H9 (cell line): ENCODE results near the gene SH3TC2. TPM values are rescaled to one million over a fixed set of nuclear protein-coding genes. Genes with fewer than 3 reads are reported as not detected.

Experiments
- DNase-seq: peaks from one replicate; pipeline ENCODE4 v3.0.0-alpha.2; 2017
- H2AFZ ChIP-seq: one replicate; pipeline ENCODE4 v1.6.1; 2013; ENCODE audit warnings: mild to moderate bottlenecking, low read length, control low read depth, moderate library complexity
- H2AK5ac ChIP-seq: 2 replicates; pipeline ENCODE4 v1.6.1; 2013; ENCODE audit warnings: low read length, control low read depth, mixed read lengths; ENCODE audit not compliant: insufficient read length
- H2BK120ac ChIP-seq: one replicate; pipeline ENCODE4 v1.6.1; 2013; ENCODE audit warnings: low read depth, mild to moderate bottlenecking, low read length, control low read depth, inconsistent platforms; ENCODE audit not compliant: poor library complexity, severe bottlenecking
- H2BK12ac ChIP-seq: 2 replicates; pipeline ENCODE4 v1.6.1; 2013; ENCODE audit warnings: low read length, control low read depth, mixed read lengths, low read depth; ENCODE audit not compliant: insufficient read length
- H2BK15ac ChIP-seq: 2 replicates; pipeline ENCODE4 v1.6.1; 2013; ENCODE audit warnings: low read depth, low read length, control low read depth
- H2BK20ac ChIP-seq: one replicate; pipeline ENCODE4 v1.6.1; 2013; ENCODE audit warnings: low read depth, mild to moderate bottlenecking, low read length, control low read depth, inconsistent platforms; ENCODE audit not compliant: poor library complexity, severe bottlenecking
- H2BK5ac ChIP-seq: 2 replicates; pipeline ENCODE4 v1.6.1; 2013; ENCODE audit warnings: low read length, control low read depth, mixed read lengths; ENCODE audit not compliant: insufficient read length
- H3K14ac ChIP-seq: 2 replicates; pipeline ENCODE4 v1.6.1; 2013; ENCODE audit warnings: low read length, control low read depth; ENCODE audit not compliant: insufficient read depth
- H3K18ac ChIP-seq: 2 replicates; pipeline ENCODE4 v1.6.1; 2013; ENCODE audit warnings: low read depth, mild to moderate bottlenecking, mixed read lengths, low read length, control low read depth; ENCODE audit not compliant: insufficient read length
- H3K23ac ChIP-seq: 2 replicates; pipeline ENCODE4 v1.6.1; 2013; ENCODE audit warnings: low read length, control low read depth, mixed read lengths, low read depth; ENCODE audit not compliant: insufficient read length
- H3K23me2 ChIP-seq: 2 replicates; pipeline ENCODE4 v1.6.1; 2013; ENCODE audit warnings: low read depth, mild to moderate bottlenecking, mixed read lengths, low read length, control low read depth; ENCODE audit not compliant: insufficient read length, poor library complexity, severe bottlenecking
- H3K27ac ChIP-seq: 2 replicates; pipeline ENCODE4 v1.5.1; 2013; ENCODE audit warnings: low read length, control low read depth, mixed read lengths, low read depth; ENCODE audit not compliant: insufficient read length
- H3K27me3 ChIP-seq: 2 replicates; pipeline ENCODE4 v1.6.1; 2013; ENCODE audit warnings: low read length, control low read depth, inconsistent platforms; ENCODE audit not compliant: insufficient read depth
- H3K4ac ChIP-seq: 2 replicates; pipeline ENCODE4 v1.6.1; 2013; ENCODE audit warnings: low read depth, mild to moderate bottlenecking, control low read depth, inconsistent platforms, low read length, moderate library complexity
- H3K4me1 ChIP-seq: 2 replicates; pipeline ENCODE4 v1.6.1; 2013; ENCODE audit warnings: low read length, control low read depth, inconsistent platforms; ENCODE audit not compliant: insufficient read depth
- H3K4me2 ChIP-seq: 2 replicates; pipeline ENCODE4 v1.6.1; 2013; ENCODE audit warnings: low read length, control low read depth, mixed read lengths; ENCODE audit not compliant: insufficient read length, insufficient read depth
- H3K56ac ChIP-seq: 2 replicates; pipeline ENCODE4 v1.6.1; 2013; ENCODE audit warnings: low read depth, mild to moderate bottlenecking, mixed read lengths, low read length, control low read depth; ENCODE audit not compliant: insufficient read length
- H3K79me1 ChIP-seq: 2 replicates; pipeline ENCODE4 v1.6.1; 2013; ENCODE audit warnings: low read depth, mild to moderate bottlenecking, moderate library complexity, low read length, control low read depth, inconsistent platforms; ENCODE audit not compliant: insufficient read depth, poor library complexity, severe bottlenecking
- H3K79me2 ChIP-seq: 2 replicates; pipeline ENCODE4 v1.6.1; 2013; ENCODE audit warnings: low read length, control low read depth, inconsistent platforms; ENCODE audit not compliant: insufficient read depth
- H3K9ac ChIP-seq: 2 replicates; pipeline ENCODE4 v1.6.1; 2013; ENCODE audit warnings: low read length, control low read depth, mixed read lengths; ENCODE audit not compliant: insufficient read length; ENCODE audit errors: extremely low read depth
- H3K9me3 ChIP-seq: one replicate; pipeline ENCODE4 v1.6.1; 2013; ENCODE audit warnings: low read depth, low read length, inconsistent platforms; ENCODE audit not compliant: control insufficient read depth
- H3T11ph ChIP-seq: one replicate; pipeline ENCODE4 v1.6.1; 2013; ENCODE audit warnings: mild to moderate bottlenecking, low read length, control low read depth, inconsistent platforms
- H4K20me1 ChIP-seq: one replicate; pipeline ENCODE4 v1.6.1; 2013; ENCODE audit not compliant: control insufficient read depth, insufficient read length, insufficient read depth
- H4K5ac ChIP-seq: 2 replicates; pipeline ENCODE4 v1.6.1; 2013; ENCODE audit warnings: low read depth, mild to moderate bottlenecking, mixed read lengths, low read length, control low read depth; ENCODE audit not compliant: insufficient read length
- H4K8ac ChIP-seq: replicated peaks from 2 replicates; pipeline ENCODE4 v1.6.1; 2013; ENCODE audit warnings: low read length, control low read depth, mixed read lengths, low read depth; ENCODE audit not compliant: insufficient read length
- H4K91ac ChIP-seq: 2 replicates; pipeline ENCODE4 v1.6.1; 2013; ENCODE audit warnings: low read depth, mild to moderate bottlenecking, moderate library complexity, mixed read lengths, low read length, control low read depth; ENCODE audit not compliant: insufficient read length
- H3K27ac Mint-ChIP-seq, 3 experiments: 2 replicates in 2 of 3; 3 replicates in 1 of 3; pipeline ENCODE4 v1.8.0; 2020 to 2021; ENCODE audit warnings: mixed read lengths in 3 of 3, mild to moderate bottlenecking in 1 of 3, moderate library complexity in 1 of 3
- H3K27me3 Mint-ChIP-seq: 2 replicates; pipeline ENCODE4 v1.8.0; 2021; ENCODE audit warnings: low read depth, mild to moderate bottlenecking, moderate library complexity, mixed read lengths
- H3K36me3 Mint-ChIP-seq, 3 experiments: 2 replicates in 2 of 3; 3 replicates in 1 of 3; pipeline ENCODE4 v1.8.0; 2020 to 2021; ENCODE audit warnings: low read depth in 3 of 3, mixed read lengths in 3 of 3; ENCODE audit not compliant: insufficient read depth in 1 of 3
- H3K4me1 Mint-ChIP-seq, 2 experiments: 2 replicates each; pipeline ENCODE4 v1.8.0; 2020; ENCODE audit warnings: mixed read lengths in 2 of 2
- H3K4me3 Mint-ChIP-seq, 2 experiments: 2 replicates in 1 of 2; 3 replicates in 1 of 2; pipeline ENCODE4 v1.8.0; 2020 to 2021; ENCODE audit warnings: mild to moderate bottlenecking in 2 of 2, mixed read lengths in 2 of 2, moderate library complexity in 1 of 2
- H3K9me3 Mint-ChIP-seq, 2 experiments: 2 replicates in 1 of 2; 3 replicates in 1 of 2; pipeline ENCODE4 v1.8.0; 2020; ENCODE audit warnings: mild to moderate bottlenecking in 2 of 2, mixed read lengths in 2 of 2, moderate library complexity in 1 of 2
- WGBS: extraction: QIAGEN DNeasy Blood & Tissue Kit; methylation state at CpG from one replicate; pipeline ENCODE4 v1.1.7; 2013; ENCODE audit warnings: missing lambda C conversion rate, low lambda C conversion rate, mixed read lengths; ENCODE audit not compliant: insufficient read length; ENCODE audit errors: extremely low coverage; 5-methylcytosine and 5-hydroxymethylcytosine counted together
- total RNA-seq: library from RNA; stranded (reverse); gene quantifications from 2 replicates; pipeline ENCODE4 v1.2.1, GENCODE V29; 2021
- TF ChIP-seq, protein P1 (sequence below): fragments of 200-600 bp; sonication (generic); conservative IDR thresholded peaks from 3 replicates; pipeline ENCODE4 v1.8.0; 2021; ENCODE audit warnings: antibody characterized with exemption, mild to moderate bottlenecking

Gene SH3TC2
- total RNA-seq, 1 experiment from 2014 or later = not detected

GRCh38 chr5:149037817-149038216 lies 25.0 kb downstream of the SH3TC2 start:
- Histone ChIP-seq H3T11ph (no peak overlapping the region), H4K8ac (peak overlapping the region; percentile 35), H3K18ac (no peak overlapping the region), H4K20me1 (no peaks in the 10 kb centered on the region), H4K91ac (no peak overlapping the region), H3K79me1 (no peaks in the 10 kb centered on the region), H2AK5ac (no peak overlapping the region), H2BK120ac (no peak overlapping the region), H3K4ac (no peak overlapping the region), H2BK5ac (no peak overlapping the region), H2BK15ac (no peak overlapping the region), H2BK20ac (no peak overlapping the region), H3K9ac (no peak overlapping the region), H3K79me2 (no peaks in the 10 kb centered on the region), H3K23me2 (no peaks in the 10 kb centered on the region), H3K4me2 (no peak overlapping the region), H3K23ac (no peak overlapping the region), H3K27ac (no peak overlapping the region), H3K9me3 (no peaks in the 10 kb centered on the region), H3K4me1 (no peaks in the 10 kb centered on the region), H4K5ac (no peak overlapping the region), H3K56ac (no peak overlapping the region), H2BK12ac (no peak overlapping the region), H3K14ac (no peak overlapping the region; the same call in 1 of the 2 replicates), H2AFZ (no peak overlapping the region), H3K27me3 (no peaks in the 10 kb centered on the region)
- Mint-ChIP-seq H3K4me3 (no peak overlapping the region), H3K27ac (peak overlapping the region in 1 of 3 experiments; percentile 13; a peak in 2 of 7 replicates), H3K27me3 (peaks cover 3% of the 10 kb centered on the region; the same call in 1 of the 2 replicates), H3K4me1 (no peaks in the 10 kb centered on the region), H3K36me3 (no peaks in the 10 kb centered on the region), H3K9me3 (no peaks in the 10 kb centered on the region)
- no CpG with 5 or more reads among the region's 3 CpGs for WGBS
- no peak for DNase-seq
- TF ChIP-seq, protein P1, sequence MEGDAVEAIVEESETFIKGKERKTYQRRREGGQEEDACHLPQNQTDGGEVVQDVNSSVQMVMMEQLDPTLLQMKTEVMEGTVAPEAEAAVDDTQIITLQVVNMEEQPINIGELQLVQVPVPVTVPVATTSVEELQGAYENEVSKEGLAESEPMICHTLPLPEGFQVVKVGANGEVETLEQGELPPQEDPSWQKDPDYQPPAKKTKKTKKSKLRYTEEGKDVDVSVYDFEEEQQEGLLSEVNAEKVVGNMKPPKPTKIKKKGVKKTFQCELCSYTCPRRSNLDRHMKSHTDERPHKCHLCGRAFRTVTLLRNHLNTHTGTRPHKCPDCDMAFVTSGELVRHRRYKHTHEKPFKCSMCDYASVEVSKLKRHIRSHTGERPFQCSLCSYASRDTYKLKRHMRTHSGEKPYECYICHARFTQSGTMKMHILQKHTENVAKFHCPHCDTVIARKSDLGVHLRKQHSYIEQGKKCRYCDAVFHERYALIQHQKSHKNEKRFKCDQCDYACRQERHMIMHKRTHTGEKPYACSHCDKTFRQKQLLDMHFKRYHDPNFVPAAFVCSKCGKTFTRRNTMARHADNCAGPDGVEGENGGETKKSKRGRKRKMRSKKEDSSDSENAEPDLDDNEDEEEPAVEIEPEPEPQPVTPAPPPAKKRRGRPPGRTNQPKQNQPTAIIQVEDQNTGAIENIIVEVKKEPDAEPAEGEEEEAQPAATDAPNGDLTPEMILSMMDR = no peak
